CD4-positive, alpha-beta T cell treated with Interleukin-10 for 1 hour (primary cell): ENCODE measurements around the gene DLL4.
"Not testable (repeated sequence)": the region's sequence is repeated elsewhere in the genome, so short reads cannot be mapped to it uniquely, and the experiment has no call there.

Experiments
- DNase-seq: peaks from one replicate; pipeline ENCODE4 v3.0.0-alpha.2; 2020

DLL4 gene

DNA sequence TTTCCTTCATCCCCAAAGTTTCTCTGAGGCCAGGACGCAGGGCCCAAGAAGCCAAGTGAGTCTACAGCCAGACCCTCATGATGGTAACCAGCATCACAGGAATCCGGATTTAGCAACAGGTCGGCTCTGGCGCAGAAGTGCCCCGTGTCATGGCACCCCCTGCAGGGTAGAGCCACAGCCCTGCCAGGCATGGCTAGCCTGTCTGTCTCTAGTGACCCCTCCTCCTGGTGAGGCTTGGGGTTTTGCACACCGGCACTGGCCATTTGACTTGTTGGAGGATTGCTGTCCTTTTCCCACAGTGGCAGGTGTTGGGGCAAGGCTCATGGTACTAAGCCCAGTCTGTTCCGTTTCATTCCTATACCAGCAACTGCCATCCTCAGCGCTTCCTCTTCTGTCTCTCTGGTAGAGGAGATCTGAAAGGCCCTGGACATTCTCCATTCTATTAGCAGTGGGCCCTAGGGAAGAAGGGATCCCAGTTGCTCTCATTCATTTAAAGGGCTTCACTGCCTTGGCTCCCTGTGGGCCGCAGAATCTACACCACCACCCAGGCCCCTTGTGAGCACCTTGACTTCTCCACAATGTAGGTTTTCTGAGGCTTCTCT is 14.7 kb downstream of the DLL4 start:
- no peak for DNase-seq

DNA sequence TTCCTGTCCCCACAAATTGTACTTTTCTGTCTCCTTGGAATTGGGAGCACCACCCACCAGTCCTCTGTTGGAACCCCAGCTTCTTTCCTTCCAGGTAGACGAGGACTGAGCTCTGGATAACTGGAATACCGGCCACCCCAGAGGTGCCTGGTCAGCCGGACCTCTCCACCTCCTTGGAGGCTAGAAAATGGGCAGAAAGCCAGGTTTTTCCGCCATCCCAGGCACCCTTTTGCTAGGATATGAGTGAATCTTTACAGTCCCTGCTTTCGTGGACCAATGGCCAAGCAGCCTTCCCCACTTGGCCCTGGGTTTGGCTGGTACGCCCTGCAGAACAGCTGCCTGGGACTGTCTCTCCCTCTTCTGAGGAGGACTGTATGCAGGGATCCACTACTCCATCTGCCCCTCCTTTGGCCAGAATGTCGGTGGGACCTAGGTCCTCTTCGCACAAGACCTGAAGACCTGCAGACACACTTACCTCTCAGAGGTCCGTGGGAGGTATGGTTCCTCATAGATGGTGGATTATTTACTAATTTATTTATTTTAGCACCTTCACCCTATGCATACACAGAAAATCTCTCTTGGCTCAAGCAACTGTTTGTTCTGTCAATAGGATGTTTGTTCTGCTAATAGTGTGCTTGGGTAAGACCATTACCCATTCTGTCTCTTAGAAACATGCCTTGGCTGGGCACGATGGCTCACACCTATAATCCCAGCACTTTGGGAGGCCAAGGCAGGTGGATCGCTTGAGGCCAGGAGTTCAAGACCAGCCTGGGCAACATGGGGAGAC is 15.6 kb downstream of the DLL4 start:
- no peak for DNase-seq

DNA sequence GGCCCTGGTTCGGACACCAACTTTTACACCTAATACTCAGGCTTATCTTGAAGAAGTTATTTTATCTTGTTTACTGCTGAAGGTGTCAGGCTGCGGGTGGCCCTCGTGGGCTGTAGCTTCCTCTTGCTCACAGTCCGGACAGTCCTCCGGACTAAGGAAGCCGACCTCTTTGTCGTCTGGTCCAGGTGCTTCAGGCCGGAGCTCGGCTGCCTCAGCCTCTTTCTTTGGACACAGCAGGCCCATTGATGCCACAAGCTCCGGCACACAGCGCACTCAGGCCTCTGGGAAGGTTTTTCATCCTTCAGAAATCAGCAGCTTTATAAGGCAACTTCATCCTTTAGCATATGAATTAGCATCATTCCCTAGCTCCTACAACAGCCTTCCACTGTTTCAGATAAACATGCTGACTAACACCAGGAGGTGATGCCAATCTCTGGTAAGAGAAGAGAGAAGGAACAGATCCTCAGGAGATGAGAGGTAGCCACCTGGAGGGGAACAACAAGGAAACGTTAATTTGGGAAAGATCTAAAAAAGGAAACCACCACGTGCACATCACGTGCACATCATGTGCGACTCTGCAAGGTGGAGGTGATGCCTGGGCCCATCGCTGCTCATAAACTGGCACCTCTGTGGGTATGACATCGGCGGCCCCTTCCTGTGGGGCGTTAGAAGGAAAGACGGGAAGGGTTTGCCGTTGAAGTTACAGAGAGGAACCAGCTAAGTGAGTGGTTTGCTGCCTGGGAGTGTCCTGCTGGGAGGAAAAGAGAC is 19.8 kb downstream of the DLL4 start:
- no peak for DNase-seq

DNA sequence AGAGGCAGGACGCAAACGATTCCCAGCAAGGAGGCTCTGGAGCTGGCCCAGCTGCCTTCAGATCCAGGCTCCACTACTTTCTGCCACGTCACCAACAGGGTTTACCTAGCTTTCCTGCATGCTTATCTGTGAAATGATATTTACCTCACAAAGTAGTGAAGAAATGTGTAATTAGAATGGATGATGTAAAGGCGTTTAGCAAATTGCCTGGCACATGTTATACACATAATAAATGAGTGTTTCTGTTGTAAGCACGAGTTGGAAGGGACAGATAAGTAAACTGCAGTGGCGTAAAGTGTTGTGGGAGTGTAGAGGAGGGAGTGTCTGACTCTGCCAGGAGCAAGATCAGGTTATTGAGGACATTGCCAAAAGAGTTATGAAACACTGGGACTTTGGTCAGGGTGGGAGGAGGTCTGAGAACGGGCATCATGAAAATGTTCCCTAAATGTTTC is 20.6 kb downstream of the DLL4 start:
- DNase-seq = no peak

DNA sequence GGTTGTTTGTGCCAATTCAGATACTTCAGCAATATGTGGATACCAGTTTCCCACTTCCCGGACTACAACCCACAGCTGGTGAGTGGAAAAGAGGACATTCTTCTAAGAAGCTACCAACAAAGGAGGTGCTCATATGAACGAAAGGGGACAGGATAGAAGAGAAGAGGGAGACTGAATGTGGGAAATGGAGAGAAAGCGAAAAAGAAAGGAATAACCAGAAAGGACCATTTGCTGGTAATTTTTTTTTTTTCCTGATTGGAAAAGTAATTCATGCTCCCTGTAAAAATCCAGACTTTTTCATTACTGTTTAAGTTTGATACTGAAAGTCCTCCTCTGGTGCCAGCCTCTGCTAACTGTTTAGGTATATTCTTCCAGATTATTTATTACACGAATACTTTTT is 22.6 kb downstream of the DLL4 start:
- DNase-seq = no peak

DNA sequence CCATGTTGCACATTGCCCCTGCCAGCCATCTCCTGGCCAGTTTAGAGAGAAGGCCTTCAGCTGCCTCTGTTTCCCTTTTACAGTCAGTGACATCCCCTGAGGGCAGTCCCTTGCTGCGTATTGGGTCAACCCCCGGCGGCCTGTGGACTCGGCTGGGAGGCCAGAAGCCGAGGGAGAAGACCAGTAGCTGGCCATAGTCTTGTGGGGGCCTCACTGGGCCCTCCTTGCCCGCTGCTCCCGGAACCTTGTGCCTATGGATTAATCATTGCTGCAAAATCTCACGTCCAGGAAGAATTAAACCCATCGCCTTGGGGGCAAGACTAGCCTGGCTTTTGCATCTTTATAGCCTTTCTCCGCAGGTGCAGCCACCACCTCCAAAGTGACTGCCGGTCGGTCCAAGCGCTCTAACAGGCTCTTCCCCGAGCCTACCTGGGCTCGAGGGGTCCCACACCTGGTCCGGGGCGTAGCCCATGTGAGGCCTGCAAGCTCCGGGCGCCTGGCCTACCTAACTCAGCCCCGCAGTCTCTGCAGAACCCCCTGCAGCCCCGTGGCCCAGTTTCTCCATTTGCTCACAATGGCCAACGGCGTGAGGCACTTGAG is 23.3 kb downstream of the DLL4 start:
- no peak for DNase-seq

DNA sequence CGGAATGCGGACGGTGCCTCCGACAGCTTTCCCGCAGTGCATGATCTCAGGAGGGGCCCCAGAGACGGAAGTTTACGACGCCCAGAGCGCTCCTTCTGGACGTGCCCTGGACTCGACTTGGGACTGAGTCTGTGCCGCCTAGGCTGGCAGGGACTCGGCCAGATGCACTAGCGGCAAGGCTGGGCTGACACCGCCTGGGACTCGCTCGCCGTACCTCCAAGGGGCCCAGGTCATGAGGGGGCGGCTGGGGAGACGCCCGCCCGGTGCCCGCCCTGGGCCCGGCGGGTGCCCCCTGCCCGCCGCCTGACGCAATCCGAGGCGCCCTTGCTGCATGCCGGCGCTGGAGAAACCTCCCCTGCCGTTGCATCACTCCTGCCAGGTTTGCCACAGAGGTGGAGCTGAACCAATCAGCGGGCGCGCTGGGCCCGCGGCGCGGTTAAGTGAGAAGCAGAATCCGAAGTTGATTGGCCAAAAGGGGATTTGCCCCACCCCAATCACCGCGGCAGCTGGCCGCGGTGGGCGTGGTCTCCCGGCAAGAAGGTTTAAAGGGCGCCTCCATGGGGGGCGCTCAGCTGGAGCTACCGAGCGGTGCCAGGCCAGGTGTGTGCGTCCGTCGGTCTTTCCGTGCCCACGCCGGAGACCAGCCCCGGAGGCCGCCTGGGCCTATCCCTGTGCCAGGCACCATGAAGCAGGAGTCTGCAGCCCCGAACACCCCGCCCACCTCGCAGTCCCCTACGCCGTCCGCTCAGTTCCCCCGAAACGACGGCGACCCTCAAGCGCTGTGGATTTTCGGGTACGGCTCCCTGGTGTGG is 24.0 kb downstream of the DLL4 start, which contains the start of gene CHAC1:
Gene CHAC1, plus strand, starts transcription at position 571 of the 812 bp plus-strand sequence. Its CDS starts 113 bp downstream, at position 684.
- peak; percentile 97 for DNase-seq

DNA sequence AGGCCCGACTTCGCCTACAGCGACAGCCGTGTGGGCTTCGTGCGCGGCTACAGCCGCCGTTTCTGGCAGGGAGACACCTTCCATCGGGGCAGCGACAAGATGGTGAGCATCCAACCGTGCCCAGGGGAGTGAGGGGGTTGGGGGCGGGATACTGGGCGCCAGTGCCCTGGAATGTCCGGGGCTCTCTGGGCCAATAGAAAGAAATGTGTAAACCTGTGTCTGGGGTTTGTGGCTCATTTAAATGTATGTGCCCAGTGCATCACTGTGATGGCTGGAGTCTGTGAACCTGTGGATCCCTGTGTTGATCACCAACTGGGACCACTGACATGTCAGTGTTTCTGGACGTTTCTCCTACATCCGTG is 24.6 kb downstream of the DLL4 start:
- DNase-seq = no peak

DNA sequence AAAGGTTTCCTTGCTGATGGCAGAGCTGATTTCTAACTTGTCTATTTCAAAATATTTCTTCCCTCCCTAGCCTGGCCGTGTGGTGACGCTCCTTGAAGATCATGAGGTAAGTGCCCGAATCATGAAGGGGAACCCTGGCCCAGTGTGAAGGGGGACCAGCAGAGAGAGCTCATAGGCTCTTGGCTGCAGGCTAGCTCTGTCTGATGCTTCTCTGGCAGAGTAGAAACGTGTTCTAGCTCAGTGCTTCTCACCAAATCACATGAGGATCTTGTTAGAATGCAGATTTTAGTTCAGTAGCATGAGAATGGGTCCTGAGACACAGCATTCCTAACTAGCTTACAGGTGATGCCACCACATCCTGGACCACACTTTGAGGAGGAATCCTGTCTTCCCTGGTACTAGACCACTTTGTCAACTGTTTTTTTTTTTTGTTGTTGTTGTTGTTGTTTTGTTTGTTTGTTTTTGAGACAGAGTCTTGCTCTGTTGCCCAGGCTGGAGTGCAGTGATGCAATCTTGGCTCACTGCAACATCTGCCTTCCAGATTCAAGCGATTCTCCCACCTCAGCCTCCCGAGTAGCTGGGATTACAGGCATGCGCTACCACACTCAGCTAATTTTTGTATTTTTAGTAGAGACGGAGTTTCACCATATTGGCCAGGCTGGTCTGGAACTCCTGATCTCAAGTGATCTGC is 25.2 kb downstream of the DLL4 start:
- DNase-seq = not testable (repeated sequence)

DNA sequence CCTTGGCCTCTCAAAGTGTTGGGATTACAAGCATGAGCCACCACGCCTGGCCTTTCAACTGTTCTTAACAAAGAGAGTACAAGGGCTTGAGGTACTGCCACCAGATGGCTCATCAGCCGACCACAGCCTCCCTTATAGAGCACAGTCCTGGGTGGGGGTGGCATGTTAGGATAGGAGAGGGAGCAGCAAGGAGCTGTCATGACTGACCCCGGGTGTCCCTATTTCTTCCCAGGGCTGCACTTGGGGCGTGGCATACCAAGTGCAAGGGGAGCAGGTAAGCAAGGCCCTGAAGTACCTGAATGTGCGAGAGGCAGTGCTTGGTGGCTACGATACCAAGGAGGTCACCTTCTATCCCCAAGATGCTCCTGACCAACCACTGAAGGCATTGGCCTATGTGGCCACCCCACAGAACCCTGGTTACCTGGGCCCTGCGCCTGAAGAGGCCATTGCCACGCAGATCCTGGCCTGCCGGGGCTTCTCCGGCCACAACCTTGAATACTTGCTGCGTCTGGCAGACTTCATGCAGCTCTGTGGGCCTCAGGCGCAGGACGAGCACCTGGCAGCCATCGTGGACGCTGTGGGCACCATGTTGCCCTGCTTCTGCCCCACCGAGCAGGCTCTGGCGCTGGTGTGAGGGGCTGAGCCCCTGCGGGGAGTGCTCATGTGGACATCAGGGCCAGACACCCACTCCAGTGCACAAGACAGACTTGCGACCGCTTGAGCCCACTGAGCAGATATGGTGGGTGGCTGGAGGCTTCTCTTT is 26.2 kb downstream of the DLL4 start:
- DNase-seq = no peak

DNA sequence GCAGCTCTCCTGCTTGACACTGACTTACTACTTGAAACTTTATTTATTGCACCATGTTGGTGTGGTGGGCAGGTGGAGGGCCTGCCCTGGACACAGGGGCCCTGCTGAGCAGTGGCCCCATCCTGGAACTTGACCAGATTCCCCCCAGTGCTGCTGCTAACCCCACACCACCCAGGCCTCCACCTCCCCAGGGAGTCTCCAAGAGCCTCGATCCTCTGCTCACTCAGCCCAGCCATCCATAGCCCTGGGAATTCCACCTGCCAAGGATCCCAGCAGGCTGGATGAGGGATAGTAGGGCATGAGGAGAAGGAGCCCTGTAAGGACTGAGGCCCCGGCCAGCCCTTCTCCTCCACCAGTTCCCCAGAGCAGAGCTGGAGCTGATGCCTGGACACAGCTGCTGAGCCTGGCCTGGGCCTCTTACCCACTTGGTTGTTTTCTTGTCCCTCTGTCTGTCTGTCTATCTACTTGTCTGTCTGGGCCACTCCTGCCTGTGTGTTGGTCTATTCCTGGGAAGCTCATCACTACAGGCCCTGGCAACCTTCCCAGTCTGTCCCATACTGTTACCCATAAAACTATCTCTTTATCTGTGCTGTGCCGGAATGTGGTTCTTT is 26.9 kb downstream of the DLL4 start:
- no peak for DNase-seq

DNA sequence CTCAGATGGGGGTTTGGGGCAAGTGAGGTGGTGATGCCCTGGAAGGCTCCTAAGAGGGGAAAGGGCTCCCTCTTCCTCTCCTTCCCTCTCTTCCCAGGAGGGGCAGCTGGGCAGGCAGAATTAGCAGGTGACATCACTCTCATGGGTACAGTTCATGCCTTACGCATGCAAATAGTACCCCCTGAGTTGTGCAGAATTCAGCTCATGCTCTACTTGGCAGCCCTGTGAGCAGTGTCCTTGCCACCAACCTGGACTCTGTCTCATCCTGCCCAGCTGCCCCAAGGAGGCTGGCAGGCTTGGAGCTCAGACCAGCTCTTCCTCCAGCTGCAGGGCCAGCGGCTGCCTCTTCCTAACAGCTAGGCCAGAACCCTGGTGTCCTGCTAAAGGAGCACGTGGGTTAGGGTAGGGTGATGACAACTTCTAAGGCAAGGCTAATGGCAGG is 27.4 kb downstream of the DLL4 start:
- no peak for DNase-seq

DNA sequence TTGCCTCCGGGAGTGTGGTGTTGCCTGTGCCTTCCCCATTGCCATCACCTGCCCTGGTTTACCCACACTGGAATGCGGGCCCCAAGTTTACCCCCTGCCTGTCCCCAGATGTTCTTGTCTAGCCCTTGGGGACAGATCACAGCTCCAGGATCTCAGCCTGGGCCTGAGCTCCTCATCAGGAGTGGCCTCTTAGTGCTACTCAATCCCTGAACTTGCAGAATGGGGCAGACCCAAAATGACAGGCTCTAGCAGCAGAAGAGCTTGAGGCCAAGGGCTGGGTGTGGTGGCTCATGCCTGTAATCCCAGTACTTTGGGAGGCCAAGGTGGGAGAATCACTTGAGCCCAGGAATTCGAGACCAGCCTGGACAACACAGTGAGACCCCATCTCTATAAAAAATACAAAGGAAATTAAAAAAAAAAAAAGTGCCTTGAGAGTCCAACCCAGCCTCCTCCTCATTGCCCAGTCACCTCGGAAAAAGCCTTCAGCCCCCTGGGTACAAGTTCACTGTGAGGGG is 28.0 kb downstream of the DLL4 start:
- no peak for DNase-seq

DNA sequence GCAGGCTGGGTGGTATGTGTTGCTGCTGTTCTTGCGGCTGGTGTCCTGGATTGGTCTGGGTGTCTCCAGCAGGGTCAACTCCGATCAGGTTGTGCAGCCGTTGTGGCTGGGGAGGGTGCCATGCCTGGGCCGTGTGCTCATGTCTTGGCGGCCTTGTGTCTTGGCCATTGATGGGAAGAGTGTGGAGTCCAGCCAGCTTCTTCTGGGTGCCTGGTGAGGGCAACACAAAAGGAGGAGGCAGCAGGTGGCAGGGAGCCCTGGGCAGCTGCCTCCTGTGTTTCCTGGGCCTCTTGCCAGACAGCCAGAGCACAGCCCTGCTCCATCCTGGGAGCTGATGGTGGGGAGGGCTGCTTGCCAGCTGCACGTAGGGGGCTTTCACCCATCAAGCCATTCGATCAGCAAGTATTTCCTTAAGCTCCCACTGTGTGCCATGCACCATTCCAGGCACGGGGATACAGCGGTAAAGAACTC is 28.5 kb downstream of the DLL4 start:
- no peak for DNase-seq

DNA sequence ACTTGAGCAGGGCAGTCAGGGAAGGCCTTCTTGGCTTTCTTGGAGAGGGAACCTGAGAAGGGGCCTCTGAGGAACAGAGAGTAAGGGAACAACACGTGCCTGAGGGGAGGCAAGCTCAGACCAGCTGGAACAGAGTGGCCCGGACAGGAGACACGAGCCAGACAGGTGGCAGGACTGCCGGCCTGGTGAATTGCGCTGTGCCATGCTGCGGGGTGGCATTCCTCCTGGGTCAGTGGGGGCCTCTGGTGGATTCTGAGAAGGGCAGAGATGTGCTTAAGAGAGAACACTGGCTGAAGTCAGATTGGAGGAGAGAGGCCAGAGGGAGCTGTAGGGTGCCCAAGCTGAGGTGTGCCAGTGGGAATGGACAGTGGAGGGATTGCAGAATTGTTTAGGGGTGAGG is 29.0 kb downstream of the DLL4 start:
- no peak for DNase-seq

DNA sequence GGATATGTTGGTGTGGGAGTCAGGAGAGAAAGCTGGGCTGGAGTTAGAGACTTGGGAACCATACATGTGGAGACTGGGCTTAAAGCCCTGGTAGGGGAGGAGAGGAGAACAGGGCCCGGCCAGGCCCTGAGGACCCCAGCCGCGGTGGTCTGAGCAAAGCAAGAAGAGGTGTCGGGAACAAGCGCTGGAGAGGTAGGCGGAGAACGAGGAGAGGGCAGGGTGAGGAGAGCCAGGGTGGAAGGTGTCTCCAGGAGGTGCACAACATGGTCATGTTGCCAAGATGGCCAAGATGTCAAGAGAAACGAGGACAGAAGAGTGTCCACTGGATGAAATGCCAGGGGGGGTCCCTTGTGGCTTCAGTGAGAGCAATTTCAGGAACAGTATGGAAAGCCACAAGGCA is 29.6 kb downstream of the DLL4 start:
- DNase-seq = no peak

DNA sequence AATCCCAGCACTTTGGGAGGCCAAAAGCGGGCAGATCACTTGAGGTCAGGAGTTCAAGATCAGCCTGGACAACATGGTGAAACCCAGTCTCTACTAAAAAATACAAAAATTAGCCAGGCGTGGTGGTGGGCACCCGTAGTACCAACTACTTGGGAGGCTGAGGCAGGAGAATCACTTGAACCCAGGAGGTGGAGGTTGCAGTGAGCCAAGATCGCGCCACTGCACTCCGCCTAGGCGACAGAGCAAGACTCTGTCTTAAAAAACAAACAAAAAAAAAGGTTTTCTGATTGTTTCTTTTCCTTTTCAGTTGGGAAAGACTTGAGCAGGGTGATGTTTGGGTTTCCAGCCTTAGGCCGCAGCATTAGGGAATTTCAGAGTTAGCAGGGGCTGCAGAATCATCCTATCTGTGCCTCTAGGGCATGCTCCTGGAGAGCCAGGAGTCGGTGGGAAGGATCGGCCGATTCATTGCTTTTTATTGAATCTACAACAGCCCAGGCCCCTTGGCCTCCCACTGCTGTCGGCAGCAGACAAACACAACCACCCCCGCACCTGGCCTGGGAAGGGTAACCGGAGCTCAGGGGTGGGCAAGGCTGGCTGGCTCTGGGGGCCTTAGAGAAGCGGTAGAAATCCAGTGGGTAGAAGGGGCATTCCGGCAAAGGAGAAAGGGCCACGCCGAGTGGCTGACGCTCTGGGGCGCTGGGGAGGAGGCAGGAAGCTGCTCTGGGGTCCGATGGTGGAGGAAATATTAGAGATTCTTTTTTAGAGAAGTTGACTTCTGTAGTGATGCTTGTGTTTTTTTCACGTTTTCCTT is 30.4 kb downstream of the DLL4 start:
- DNase-seq = no peak

DNA sequence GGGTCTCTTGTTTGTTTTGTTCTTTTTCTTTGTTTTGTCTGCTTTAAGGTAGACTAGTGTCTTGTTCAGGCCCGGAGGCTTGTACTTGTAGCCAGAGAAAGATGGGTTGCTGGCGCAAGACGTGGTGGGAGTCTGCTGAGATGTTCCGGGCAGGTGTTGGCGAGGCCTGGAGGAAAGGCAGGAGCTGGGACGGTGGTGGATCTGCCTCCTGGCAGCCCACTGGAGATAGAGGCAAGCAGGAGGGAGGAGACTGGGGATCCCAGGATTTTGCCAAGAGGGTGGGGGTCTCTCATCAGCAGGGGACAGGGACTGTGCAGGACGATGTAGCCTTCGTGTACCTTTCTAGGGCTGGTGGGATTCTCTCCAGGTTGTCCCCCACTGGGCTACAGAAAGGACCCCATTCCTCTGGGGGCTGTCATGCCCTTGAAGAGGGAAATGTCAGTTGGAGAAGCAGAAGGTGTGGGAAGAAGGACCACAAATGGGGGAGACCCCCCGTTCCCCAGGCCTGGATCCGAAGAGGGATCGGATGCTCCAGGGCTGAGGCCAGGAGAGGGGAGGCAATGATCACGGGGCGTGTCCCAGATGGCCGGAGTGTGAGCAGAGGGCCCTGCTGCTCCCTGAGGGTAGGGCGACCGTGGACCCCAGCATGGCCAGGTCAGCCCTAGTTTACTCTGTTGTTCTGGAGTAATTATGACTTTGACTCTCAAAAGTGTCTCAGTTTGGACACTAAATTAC is 31.2 kb downstream of the DLL4 start:
- no peak for DNase-seq

DNA sequence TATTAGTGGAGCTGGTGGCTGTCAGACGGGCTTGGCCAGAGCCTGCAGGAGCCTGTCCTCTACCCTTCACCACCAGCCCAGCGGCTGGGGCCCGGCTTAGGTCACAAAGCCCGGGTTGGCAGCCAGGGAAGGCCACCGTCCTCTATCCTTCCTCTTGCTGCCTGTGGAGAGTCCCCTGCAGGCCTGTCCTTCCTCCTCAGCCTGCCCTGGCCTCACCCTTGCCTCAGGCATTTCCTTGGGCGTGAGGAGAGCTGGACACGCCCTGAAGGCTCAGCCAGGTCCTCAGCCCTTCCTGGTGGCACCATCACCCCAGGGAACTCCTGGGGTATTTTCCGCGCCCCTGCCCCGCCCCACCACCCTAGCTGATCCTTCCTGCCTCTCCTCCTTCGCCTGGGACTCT is 31.8 kb downstream of the DLL4 start:
- no peak for DNase-seq
